Measurements from ENCODE around the gene NRAP.

DNA sequence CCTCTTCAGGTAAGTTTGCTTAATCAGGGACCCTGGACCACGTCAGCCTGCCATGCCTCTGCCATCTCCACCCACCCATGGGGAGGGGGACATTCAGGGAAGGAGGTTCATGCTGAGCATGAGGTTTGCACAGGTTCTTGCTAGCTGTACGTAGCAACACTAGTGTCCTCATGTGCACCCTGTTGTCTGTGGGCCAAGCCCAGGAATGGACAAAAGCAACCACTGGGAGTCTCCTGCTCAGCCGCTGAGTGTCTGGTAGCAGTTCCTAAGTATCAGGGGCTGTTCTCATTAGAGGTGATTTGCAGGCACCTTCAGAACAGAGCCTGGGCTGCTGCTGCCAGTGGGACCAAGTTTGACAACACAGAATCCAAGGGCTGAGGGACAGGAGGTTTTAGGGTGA lies 33.8 kb upstream of the NRAP start:
- TF ChIP-seq, protein P1, sequence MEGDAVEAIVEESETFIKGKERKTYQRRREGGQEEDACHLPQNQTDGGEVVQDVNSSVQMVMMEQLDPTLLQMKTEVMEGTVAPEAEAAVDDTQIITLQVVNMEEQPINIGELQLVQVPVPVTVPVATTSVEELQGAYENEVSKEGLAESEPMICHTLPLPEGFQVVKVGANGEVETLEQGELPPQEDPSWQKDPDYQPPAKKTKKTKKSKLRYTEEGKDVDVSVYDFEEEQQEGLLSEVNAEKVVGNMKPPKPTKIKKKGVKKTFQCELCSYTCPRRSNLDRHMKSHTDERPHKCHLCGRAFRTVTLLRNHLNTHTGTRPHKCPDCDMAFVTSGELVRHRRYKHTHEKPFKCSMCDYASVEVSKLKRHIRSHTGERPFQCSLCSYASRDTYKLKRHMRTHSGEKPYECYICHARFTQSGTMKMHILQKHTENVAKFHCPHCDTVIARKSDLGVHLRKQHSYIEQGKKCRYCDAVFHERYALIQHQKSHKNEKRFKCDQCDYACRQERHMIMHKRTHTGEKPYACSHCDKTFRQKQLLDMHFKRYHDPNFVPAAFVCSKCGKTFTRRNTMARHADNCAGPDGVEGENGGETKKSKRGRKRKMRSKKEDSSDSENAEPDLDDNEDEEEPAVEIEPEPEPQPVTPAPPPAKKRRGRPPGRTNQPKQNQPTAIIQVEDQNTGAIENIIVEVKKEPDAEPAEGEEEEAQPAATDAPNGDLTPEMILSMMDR (conservative IDR thresholded peaks at IDR 0.05) = no peak
- TF ChIP-seq EZH2 (IDR thresholded peaks at IDR 0.05; ENCODE audit: low read depth) = no peak
